GM18909 (cell line): ENCODE results near the gene MRM2.

Source experiments
- ATAC-seq: cut with Tn5 transposase; IDR thresholded peaks from one replicate; pipeline ENCODE4 v1.9.1; 2021; ENCODE audit warnings: mild to moderate bottlenecking; ENCODE audit not compliant: unreplicated experiment, poor library complexity

MRM2 gene

DNA sequence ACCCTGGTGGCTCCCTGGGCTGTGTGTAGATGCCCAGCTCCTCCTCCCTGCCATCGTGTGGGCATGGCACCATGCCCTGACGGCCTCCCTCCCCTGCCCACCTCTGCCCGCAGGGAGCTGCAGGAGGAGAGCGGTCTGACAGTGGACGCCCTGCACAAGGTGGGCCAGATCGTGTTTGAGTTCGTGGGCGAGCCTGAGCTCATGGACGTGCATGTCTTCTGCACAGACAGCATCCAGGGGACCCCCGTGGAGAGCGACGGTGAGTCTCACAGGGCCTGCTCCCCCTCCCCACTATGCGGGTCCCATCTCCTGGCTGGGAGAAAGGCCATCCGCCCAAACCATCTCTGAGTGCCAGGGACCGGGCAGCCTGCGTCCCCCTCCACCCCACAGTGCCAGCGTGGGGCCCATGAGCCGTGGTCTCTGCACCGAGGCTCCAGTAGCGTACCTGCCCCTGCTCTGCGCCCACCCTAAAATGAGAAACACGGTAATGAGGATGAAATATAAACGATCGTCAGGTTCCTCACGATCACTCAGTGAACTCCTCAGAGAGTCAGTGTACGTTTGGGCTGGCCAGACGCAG lies 7.8 kb upstream of the MRM2 start:
- no peak for ATAC-seq

GRCh38 chr7:2248984-2249694 lies 7.1 kb upstream of the MRM2 start:
- peak; percentile 49 for ATAC-seq

DNA sequence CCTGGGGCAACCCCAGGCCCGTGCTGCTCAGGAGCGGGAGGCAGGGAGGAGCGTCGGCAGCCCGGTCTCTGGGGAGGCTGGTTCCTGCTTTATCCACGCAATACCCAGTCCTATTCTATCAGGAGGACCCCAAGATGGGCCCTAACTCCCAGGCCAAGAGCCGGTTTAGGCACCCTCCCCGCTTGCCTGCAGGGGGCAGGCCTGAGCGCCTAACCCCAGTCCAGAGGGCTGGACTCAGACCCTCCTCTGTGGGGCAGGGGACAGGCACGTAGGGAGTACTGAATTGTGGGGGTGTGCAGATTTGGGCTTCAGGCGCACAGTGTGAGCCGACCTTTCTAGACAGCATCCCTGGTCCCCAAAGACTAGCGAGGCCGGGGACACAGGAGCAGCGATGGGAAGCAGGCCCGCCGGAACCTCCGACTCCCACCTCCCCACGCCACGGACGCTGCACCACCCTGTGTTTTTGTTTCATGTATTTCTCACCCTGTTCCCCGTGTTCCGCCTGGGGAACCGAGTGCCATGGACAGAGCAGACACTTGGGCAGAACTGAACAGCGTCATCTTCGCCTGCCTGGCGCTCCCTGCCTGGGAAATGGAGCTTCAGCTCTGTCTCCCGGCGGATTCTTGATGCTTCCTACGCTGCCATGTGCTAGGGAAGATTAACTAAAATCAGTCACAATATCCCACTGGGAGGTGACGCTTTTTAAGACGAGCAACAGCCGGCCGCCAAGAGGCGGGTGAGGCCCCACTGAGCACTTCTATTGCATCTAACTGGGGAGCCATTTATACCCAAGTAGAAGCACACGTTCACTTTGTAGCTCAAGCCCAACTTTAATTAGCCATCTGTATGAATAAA lies 5.4 kb upstream of the MRM2 start:
- ATAC-seq: no peak

DNA sequence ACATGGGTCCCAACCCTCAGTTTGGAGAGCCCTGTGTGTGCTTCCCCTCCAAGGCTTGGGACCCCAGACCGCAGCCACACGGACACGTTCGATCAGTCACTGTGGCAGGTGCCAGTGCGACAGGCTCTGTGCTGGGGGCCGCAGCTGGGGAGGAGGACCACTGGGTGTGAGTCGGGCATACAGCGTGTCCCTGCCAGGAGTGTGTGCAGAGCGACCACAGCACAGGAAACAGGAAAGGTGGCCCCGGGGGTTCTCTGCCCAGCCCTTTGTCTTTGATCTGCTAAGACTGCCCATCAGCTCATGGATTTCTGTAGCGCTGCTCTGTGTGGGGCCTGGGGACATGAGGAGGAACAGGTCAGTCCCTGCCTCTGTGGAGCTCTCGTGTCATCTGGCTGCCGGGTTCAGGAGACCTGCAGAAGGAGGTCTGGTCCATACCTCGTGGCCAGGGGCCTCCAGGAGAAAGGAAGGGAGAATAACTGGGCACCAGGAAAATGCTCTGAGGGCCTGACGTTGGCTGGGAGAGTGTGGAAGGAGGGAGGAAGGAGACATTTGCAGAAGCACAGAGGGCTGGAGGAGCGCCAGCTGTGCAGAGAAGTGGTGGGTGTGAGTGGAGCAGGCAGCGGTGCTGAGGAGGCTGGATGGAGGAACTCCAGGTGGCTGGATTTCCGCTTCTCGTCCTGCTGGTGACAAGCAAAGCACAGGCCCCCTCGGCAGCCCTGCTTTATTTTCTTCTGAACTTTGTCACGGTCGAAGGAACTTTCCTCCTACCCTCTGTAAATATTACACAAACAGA lies 4.1 kb upstream of the MRM2 start:
- ATAC-seq: no peak

DNA sequence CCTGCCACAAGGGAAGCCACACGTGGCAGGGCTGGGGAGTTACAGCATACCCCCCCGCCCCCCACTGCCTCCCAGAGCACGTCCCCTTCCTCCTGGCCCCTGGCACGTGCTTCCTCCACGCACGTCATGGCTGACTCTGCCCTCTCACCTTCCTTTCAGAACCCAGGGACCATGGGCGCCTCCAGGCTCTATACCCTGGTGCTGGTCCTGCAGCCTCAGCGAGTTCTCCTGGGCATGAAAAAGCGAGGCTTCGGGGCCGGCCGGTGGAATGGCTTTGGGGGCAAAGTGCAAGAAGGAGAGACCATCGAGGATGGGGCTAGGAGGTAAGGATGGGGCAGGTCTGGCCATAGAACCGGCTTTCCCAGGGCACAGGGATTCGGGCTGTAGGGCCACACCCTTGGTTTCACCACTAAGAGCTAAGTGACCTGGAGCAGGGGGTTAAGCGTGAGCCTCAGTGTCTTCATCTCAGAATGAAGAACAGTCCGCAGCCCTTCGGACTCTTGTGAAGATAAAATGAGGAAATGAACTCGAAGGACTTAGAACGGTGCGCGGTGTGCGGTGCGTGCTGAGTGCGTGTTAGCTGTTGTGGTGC lies 2.5 kb upstream of the MRM2 start:
- no peak for ATAC-seq

GRCh38 chr7:2243458-2243857 lies 1.5 kb upstream of the MRM2 start:
- ATAC-seq: no peak

DNA sequence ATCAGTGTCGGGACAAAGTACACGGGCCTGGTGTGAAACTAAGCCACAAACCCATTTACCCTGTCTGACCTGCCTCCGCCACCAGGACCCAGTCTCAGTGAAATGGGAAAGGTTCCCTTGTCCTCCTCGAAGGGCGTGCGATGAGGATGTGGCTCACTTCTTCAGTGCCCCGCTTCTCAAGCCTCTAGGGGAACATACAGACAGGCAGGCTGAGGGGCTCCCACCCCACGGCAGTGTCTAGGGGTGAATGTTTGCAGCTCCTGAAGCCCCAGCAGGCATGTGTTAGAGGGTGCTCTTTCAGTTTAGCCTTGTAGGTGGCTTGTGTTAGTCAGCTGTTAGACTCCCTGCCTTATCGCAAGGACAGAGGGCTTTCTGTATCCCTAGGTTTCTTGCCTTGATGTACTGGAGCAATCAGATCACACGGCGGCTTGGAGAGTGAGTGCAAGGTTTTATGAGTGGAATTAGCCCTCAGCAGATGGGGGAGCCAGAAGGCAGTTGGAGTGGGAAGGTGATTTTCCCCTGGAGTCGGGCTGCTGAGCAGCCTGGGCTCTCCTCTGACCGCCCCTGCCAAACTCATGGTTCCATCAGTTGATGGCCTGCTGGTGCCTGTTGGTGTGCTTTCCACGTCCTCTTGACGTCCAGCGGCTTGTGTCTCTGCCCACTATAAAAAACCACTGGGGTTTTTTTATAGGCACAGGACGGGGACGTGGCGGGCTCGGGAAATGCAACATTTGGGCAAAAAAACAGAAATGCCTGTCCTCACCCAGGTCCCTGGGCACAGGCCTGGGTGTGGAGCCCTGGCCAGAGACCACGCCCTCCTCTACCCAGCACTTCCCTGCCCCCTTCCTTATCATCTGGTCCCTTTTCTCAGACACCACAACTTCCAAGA lies 780 bp upstream of the MRM2 start:
- ATAC-seq: no peak

- ATAC-seq: no peak
These were observed 2.8 kb downstream of the MRM2 start for GRCh38 chr7:2239242-2239641.

DNA sequence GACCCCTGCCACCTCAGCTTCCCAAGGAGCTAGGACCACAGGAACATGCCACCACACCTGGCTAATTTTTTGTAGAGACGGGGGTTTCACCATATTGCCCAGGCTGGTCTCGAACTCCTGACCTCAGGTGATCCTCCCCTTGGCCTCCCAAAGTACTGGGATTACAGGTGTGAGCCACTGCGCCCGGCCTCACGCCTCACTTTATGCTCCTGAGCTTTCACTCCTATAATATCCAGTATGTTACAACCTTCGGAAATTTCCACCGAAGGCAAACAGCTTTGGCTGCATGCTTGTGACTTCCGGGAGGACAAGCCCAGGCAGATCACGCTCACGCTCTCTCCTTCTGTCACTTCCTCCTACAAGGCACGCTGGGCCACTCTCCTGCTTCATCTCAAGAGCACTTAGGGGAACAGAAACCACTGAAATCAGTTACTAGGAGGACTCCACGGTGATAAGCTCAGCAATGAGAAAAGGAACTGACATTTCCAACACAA lies 4.8 kb downstream of the MRM2 start:
- ATAC-seq: peak; percentile 65

GRCh38 chr7:2233926-2234325 lies 8.1 kb downstream of the MRM2 start:
- ATAC-seq: no peak

DNA sequence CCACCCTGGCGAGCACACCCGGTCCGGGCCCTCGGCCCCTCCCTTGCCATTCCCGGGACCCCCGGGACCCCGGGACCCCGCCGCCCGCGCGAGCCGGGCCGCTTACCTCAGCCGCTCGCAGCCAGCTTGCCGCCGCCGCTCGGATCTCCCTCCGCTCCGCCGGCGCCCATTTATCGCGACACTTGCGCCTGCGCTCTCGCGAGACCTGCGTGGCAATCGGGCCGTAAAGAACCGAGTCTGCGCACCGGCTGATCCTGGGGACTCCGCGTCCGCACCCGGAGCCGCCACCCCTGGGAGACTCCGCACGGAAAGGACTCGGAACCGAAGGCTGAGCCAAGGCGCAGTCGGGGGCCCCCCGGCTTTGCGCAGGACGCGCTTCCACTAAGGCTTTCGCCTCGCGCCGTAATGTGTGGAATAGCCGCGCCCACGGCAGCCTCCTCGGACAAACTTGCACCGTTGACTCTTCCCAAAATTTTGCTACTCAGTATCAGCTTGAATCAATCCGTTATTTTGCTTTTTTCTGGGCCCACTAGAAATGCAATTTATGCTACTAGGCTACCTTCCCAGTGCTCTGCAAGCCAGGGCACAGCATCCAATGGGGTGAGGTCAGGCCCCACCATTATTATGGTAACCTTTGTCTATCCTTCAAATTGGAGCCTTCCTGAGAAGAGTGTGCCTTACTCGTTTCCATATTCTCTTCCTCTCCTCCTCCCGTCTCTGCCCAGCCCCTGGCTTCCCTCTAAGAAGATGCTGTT lies 9.1 kb downstream of the MRM2 start, which contains the start of gene MAD1L1:
TSS of gene MAD1L1 (minus strand) at position 180 of the 755 bp plus-strand sequence. CDS start 2,812 bp downstream, outside the sequence.
- peak; percentile 80 for ATAC-seq

DNA sequence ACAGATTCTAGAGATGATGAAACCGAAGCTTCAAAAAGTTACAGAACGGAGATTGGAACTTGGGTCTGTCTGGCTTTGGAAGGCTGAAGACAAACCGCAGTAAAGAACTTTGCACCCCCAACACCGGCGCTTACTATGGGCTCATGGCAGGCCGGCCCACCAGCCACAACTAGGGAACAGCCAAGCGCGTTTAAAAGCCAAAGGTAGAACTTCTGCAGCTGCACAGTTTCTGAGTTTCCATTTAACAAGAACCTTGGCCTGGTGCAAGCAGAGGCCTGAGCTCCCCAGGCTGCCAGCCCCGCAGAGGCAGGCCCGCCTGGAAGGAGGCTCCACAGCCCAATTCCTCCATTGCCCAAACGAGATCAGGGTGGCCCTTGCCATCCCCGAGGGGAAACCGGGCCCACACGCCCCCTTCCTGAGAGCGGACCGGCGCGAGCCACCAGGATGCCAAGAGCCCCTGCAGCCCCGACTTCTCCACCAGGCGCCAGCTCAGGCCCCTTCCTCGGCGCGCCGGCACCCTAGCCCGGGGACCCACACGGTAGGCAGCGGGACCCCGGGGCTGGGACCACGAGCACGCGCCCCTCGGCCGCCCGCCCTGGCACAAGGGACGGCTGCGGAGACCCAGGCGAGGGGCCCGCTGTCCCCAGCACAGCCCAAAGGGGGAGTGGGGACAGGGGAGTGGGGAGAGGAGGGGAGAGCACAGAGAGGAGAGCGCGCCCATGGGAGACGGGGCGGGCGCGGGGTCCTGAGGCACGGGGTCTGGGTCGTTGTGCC lies 9.8 kb downstream of the MRM2 start:
- ATAC-seq: peak; percentile 38

DNA sequence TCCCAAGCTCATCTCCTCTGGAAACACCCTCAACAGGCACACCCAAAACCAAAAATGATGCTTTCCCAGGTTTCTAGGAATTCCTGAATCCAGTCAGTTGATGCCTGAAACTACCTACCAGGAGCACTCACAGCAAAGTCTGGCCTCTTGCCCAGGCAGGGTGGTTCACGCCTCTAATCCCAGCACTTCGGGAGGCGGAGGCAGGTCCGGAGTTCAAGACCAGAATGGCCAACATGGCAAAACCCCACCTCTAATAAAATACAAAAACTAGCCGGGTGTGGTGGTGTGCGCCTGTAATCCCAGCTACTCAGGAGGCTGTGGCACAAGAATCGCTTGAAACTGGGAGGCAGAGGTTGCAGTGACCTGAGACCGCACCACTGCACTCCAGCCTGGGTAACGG lies 11.1 kb downstream of the MRM2 start:
- no peak for ATAC-seq

- no peak for ATAC-seq
These were observed 11.8 kb downstream of the MRM2 start for GRCh38 chr7:2230226-2230625.

DNA sequence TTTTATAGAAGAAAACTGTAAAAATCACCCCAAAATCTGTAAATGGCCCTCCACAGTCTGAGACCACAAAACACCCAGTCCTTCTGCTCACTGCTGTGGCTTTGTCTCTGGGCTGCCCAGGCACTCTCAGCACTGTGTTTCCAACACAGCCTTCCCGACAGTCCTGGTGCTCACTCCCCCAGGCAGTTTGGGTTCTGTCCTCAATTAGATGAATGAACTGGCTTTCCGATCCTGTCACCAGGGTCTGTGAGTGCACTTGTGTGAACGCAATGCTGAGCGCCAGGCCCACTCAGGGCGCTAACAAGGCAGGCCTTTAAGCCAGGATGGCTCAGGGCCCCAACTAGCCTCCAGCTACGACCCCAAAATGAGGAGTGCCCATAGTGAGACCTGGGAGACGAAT lies 12.5 kb downstream of the MRM2 start:
- ATAC-seq: no peak

DNA sequence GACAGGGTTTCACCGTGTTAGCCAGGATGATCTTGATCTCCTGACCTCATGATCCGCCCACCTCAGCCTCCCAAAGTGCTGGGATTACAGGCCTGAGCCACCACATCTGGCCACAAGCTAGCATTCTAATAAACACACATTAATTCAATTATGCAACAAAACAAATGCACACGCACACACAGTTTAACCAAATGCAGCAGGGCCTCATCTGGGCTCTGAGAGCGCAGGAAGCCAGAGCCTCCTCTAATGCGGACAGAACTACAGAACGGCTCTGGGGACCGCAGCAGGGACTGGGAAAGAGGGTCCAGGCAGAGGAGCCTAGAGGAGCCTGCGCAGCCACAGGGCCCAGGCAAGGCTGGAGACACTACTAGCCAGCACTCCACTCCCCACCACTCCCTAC lies 13.1 kb downstream of the MRM2 start:
- no peak for ATAC-seq

DNA sequence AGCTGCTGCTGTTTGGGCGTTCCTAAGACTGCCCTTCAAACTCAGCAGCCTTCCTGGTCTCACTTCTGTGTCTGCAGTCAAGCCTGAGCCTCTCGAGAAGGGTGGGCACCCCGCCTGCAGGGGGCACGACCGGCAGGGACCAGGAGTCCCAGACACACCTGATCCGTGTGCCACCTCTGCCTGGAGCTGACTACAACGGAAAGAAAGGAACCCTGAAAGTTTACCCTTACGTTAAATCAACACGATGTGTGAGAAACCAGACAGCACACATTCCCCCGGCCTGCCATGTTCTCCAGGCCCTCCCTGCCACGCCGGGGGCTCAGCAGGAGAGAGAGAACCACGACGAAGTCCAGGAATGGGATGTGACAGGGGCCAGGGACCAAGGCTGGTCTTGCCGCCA lies 14.3 kb downstream of the MRM2 start:
- no peak for ATAC-seq

DNA sequence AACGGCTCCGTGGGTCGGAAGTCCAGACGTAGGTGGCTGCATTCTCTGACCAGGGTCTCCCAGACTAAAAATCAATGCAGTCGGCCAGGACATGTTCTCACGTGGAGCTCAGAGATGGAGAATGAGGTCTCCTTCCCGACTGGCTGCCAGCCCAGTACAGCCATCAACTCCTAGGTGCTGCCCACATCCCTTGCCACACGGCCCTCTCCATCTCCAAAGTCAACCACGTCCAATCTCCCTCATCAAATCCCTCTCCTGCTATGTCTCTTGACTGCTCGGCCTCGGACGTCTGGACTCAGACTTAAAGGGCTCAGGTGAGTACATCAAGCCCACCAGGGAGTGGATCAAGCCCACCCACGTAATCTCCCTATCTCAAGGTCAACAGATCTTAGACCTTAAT lies 16.2 kb downstream of the MRM2 start:
- ATAC-seq: no peak
